Smooth muscle cell (in vitro differentiated cells): ENCODE results near the gene RASGRP2. TPM values are rescaled to one million over a fixed set of nuclear protein-coding genes. Genes with fewer than 3 reads are reported as not detected.

Experiments used
- DNase-seq: peaks from one replicate; lab custom pipeline; 2025; ENCODE audit not compliant: unreplicated experiment; lab: John Stamatoyannopoulos, UW
- H2AFZ ChIP-seq: fragments of 200-600 bp; sonication (generic); 2 replicates; pipeline ENCODE4 v1.6.0; 2016; ENCODE audit warnings: antibody characterized with exemption, low read depth, mild to moderate bottlenecking
- H3F3A ChIP-seq: fragments of 200-600 bp; sonication (generic); 2 replicates; pipeline ENCODE4 v1.6.0; 2017; ENCODE audit warnings: antibody characterized with exemption, low read depth
- H3K27ac ChIP-seq: fragments of 200-600 bp; sonication (generic); 2 replicates; pipeline ENCODE4 v1.5.1; 2016; ENCODE audit warnings: low read depth, mild to moderate bottlenecking
- H3K27me3 ChIP-seq: fragments of 200-600 bp; sonication (generic); 2 replicates; pipeline ENCODE4 v1.6.1; 2016; ENCODE audit warnings: low read depth, mild to moderate bottlenecking
- H3K36me3 ChIP-seq: fragments of 200-600 bp; sonication (generic); 2 replicates; pipeline ENCODE4 v1.5.1; 2016; ENCODE audit warnings: low read depth
- H3K4me1 ChIP-seq: fragments of 200-600 bp; sonication (generic); 2 replicates; pipeline ENCODE4 v1.5.1; 2016; ENCODE audit warnings: low read depth
- H3K4me2 ChIP-seq: fragments of 200-600 bp; sonication (generic); 2 replicates; pipeline ENCODE4 v1.6.0; 2016; ENCODE audit warnings: mild to moderate bottlenecking
- H3K4me3 ChIP-seq: fragments of 200-600 bp; sonication (generic); 2 replicates; pipeline ENCODE4 v1.5.1; 2016; ENCODE audit warnings: mild to moderate bottlenecking
- H3K79me2 ChIP-seq: fragments of 200-600 bp; sonication (generic); 2 replicates; pipeline ENCODE4 v1.6.0; 2016; ENCODE audit warnings: low read depth, mild to moderate bottlenecking
- H3K9ac ChIP-seq: fragments of 200-600 bp; sonication (generic); 2 replicates; pipeline ENCODE4 v1.6.0; 2016; ENCODE audit warnings: low read depth
- H3K9me3 ChIP-seq: fragments of 200-600 bp; sonication (generic); replicated peaks from 2 replicates; pipeline ENCODE4 v1.5.1; 2016; ENCODE audit warnings: low read depth
- H4K20me1 ChIP-seq: fragments of 200-600 bp; sonication (generic); 2 replicates; pipeline ENCODE4 v1.6.0; 2016; ENCODE audit warnings: low read depth
- CTCF ChIP-seq: fragments of 200-600 bp; sonication (generic); IDR thresholded peaks from 2 replicates; pipeline ENCODE4 v1.5.1; 2017; ENCODE audit warnings: borderline replicate concordance, mild to moderate bottlenecking, antibody characterized with exemption; ENCODE audit not compliant: insufficient read depth, poor library complexity, severe bottlenecking
- WGBS: methylation state at CpG from one replicate; pipeline ENCODE4 v1.1.7; 2016; ENCODE audit warnings: low lambda C conversion rate; 5-methylcytosine and 5-hydroxymethylcytosine counted together
- polyA plus RNA-seq: library from polyadenylated mRNA; unstranded; fragments of >200 nt; fragmentation: Nextera tagmentation; extraction: Ambion mirVana; gene quantifications from 2 replicates; pipeline ENCODE4 v1.2.1, GENCODE V29; 2016
- total RNA-seq: library from RNA; depleted of rRNA; stranded (reverse); fragments of >200 nt; gene quantifications from 2 replicates; pipeline ENCODE4 v1.2.3, GENCODE V29; 2014

Gene RASGRP2
- total and polyA plus RNA-seq, 2 experiments from 2014 or later: 0.78 to 2.9 TPM

- no peaks in the 10 kb centered on the region for H3K9me3 ChIP-seq
- no peak for TF ChIP-seq CTCF
- no peaks in the 10 kb centered on the region for H3F3A ChIP-seq
- WGBS: 85% methylated on average over 8 of the region's 8 CpGs
- no peaks in the 10 kb centered on the region for H4K20me1 ChIP-seq
- no peaks in the 10 kb centered on the region for H3K36me3 ChIP-seq
- DNase-seq: no peak
- no peaks in the 10 kb centered on the region for H3K79me2 ChIP-seq
- no peaks in the 10 kb centered on the region for H3K4me1 ChIP-seq
- no peak overlapping the region for H3K9ac ChIP-seq
- no peak overlapping the region for H3K4me2 ChIP-seq
- H3K4me3 ChIP-seq: no peak overlapping the region
- H3K27me3 ChIP-seq: peaks cover 44% of the 10 kb centered on the region
- no peak overlapping the region for H2AFZ ChIP-seq
- no peak overlapping the region for H3K27ac ChIP-seq
These were observed 47.9 kb downstream of the RASGRP2 start for GRCh38 chr11:64696045-64696444.

GRCh38 chr11:64695548-64695947 is 48.4 kb downstream of the RASGRP2 start:
- Histone ChIP-seq H3F3A (no peaks in the 10 kb centered on the region), H3K4me1 (no peaks in the 10 kb centered on the region), H3K4me2 (no peak overlapping the region), H2AFZ (no peak overlapping the region), H3K4me3 (no peak overlapping the region), H3K79me2 (no peaks in the 10 kb centered on the region), H3K9me3 (no peaks in the 10 kb centered on the region), H3K36me3 (no peaks in the 10 kb centered on the region), H3K27ac (no peak overlapping the region), H3K9ac (no peak overlapping the region), H4K20me1 (no peaks in the 10 kb centered on the region), H3K27me3 (peaks cover 44% of the 10 kb centered on the region)
- TF ChIP-seq CTCF: no peak
- 88% methylated on average over 5 of the region's 5 CpGs for WGBS
- no peak for DNase-seq

- no peak for DNase-seq
- Histone ChIP-seq H3K4me2 (no peak overlapping the region), H3K4me3 (no peak overlapping the region), H2AFZ (no peak overlapping the region), H3K79me2 (no peaks in the 10 kb centered on the region), H3K9me3 (no peaks in the 10 kb centered on the region), H3K27me3 (peaks cover 44% of the 10 kb centered on the region), H3F3A (no peaks in the 10 kb centered on the region), H3K9ac (no peak overlapping the region), H3K36me3 (no peaks in the 10 kb centered on the region), H3K27ac (no peak overlapping the region), H3K4me1 (no peaks in the 10 kb centered on the region), H4K20me1 (no peaks in the 10 kb centered on the region)
- 46% methylated on average over 5 of the region's 5 CpGs for WGBS
- no peak for TF ChIP-seq CTCF
These were observed 49.0 kb downstream of the RASGRP2 start for GRCh38 chr11:64694821-64695365.

- Histone ChIP-seq H3F3A (no peaks in the 10 kb centered on the region), H3K79me2 (no peaks in the 10 kb centered on the region), H3K9me3 (no peaks in the 10 kb centered on the region), H3K4me3 (no peak overlapping the region), H3K9ac (no peak overlapping the region), H3K4me2 (no peak overlapping the region), H2AFZ (no peak overlapping the region), H3K36me3 (no peaks in the 10 kb centered on the region), H3K4me1 (no peaks in the 10 kb centered on the region), H4K20me1 (no peaks in the 10 kb centered on the region), H3K27ac (no peak overlapping the region), H3K27me3 (peaks cover 44% of the 10 kb centered on the region)
- DNase-seq: no peak
- no peak for TF ChIP-seq CTCF
- WGBS: 74% methylated on average over 4 of the region's 4 CpGs
These were observed 49.8 kb downstream of the RASGRP2 start for GRCh38 chr11:64694026-64694755.
